Loucy (cell line): Measurements from ENCODE around the gene SLC25A26.

Experiments used
- CTCF ChIP-seq: fragments of 200-600 bp; sonication (generic); conservative IDR thresholded peaks from 2 replicates; pipeline ENCODE4 v1.5.1; 2014; ENCODE audit warnings: mild to moderate bottlenecking, antibody characterized with exemption, low read length
- EZH2phosphoT487 ChIP-seq: fragments of 200-600 bp; IDR thresholded peaks from 2 replicates; pipeline ENCODE4 v1.6.1; 2018; ENCODE audit warnings: antibody characterized with exemption, mild to moderate bottlenecking, moderate library complexity, borderline replicate concordance

GRCh38 chr3:66418475-66418931 is 197.7 kb downstream of the SLC25A26 start:
- TF ChIP-seq CTCF, result no peak
- no peak for TF ChIP-seq EZH2phosphoT487
